Skeletal muscle cell (primary cell): ENCODE results near the gene PDILT.

Experiments
- DNase-seq: peaks from one replicate; pipeline ENCODE4 v3.0.0-alpha.2; 2010; ENCODE audit warnings: low read depth
- H3K4me3 ChIP-seq: 2 replicates; pipeline ENCODE4 v1.5.1; 2011; ENCODE audit warnings: low read depth, mild to moderate bottlenecking, control low read depth, low read length, moderate library complexity

PDILT gene

GRCh38 chr16:20409398-20410120, 5.0 kb upstream of the PDILT start, which contains the start of gene ACSM5:
ACSM5 (plus strand) TSS chr16:20409534; CDS start chr16:20411485, 1,951 bp downstream.
- no peak within 1 kb of the TSS for H3K4me3 ChIP-seq
- no peak for DNase-seq

DNA sequence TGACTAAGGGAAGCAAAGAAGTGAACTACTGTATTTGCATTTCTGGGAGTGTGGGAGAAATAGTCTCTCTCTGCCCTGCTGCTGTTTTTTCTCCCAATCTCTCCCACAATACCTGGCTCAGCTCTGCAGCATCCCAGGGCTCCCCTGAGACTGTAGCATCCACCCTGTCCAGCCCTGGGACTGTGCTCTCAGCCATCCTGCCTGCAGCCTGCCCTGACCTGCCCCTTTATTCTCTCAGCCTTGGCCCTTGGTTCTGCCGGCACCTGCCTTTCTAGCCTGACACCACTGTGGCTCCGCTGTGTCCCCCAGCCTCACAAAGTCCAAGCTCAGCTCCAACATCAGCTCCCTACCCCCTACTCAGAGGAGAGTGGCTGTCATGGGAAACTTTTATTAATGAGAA, 1.9 kb downstream of the PDILT start:
- DNase-seq: no peak
- H3K4me3 ChIP-seq: no peak overlapping the region

DNA sequence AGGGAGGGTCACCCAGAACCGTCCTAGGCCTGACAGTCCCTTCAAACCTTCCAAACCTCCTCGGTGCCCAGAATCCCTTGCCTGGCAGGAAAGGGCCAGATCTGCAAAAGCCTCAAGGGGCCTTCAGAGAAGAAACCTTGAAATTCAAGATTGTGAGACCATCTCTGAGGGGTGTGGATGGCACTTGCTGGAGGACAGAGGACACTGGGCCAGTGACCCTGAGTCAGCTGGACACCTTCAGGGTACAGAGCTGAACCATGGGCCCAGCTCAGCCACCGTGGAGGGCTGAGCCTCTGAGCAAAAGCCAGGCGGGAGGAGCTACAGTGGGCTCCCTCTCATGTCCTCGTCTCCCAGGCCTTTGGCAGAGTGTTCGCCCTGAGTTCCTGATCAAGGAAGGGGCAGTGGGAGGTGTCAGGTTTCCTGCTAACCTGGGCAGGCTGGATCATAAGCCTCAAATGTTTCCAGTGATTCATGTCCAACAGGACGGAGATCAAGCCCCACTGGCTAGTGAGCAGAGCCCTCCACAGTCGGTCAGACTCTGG, 3.0 kb downstream of the PDILT start:
- no peak for DNase-seq

DNA sequence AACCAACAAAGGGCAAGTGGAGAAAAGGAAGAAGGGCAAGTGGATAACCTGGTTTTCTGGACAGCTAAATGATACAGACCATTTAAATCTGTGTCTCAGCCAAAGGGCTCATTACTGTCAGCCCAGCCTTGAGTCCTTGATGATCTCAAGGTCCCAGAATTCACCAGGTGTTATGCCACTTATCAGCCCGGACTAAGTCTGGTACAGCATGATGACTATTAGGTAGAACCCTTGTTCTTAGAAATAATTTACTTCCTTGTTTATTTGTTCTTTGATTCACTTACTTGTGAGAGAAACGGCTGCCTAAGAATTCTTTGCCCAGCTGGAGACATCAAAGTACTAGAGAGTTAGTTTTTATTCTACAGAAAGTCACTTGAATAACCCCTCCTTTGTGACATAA, 3.5 kb downstream of the PDILT start:
- no peak for DNase-seq
- no peak overlapping the region for H3K4me3 ChIP-seq

More for the DNA sequence above, 3.0 kb downstream of the PDILT start:
- no peak overlapping the region for H3K4me3 ChIP-seq

DNA sequence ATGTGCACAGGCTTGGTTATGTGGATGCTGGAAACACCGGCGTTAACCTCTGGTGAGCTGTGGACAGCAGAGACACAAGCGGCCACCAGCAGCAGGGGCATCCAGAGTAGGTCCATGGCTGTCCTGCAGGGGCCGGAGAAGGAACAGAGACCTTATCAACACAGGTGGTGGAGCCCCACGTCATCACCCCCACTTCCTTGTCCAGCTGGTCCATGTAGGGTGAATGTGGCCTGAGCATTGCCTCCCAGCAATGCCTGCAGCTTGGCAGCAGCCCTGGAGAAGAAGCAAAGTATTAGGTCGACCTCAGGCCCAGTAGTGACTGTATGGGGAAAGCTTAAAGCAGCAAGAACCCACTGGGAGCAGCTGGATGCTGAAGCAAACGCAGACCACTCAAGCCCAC, 5.4 kb downstream of the PDILT start:
- H3K4me3 ChIP-seq: no peak overlapping the region
- no peak for DNase-seq

DNA sequence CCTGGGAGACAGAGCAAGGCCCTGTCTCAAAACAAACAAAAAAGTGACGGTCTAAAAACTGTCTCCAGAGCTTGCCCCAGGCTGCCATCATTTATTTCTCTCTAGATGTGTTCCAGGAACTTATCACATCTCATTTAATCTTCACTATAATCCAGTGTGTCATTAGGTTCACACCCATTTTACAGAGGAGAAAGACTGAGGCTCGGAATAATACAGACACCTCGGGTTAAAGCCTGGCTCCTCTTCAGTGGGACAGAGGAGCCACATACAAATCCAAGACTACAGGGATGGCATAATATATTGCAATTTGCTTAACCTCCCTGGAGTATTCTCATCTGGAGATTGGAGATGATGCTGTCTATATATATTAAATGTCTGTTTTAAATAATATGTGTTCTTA, 5.9 kb downstream of the PDILT start:
- no peak for DNase-seq

DNA sequence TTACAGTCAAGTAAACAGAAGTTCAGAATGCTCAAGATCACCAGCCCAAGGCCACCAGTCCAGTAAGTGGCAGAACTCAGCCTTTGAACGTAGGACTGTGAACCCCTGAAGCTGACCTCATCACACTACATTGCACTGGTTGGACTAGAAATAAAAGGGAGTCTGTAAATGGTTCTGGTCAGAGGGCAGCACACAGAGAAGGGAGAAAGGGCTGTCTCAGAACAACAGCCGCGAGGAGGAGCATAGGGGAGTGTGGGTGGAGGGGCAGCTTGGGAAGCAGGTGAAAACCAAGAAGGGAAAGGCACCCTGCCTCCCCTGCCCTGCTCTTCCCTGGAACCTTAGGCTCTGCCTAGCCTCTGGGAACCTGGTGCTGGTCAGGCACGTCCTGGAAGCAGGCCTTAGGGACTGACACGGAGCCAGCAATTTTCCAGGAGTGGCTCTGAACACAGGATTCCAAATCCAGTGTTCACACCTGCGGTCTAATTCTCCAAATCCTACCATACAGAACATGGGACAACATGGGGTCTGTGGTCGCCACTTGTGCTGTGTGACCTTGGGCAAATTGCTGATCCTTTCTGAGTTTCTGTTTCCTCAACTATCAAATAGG, 7.0 kb downstream of the PDILT start:
- no peak for DNase-seq
- no peak overlapping the region for H3K4me3 ChIP-seq

More for the DNA sequence above, 5.9 kb downstream of the PDILT start:
- no peak overlapping the region for H3K4me3 ChIP-seq

- H3K4me3 ChIP-seq: no peak overlapping the region
Observed at GRCh38 chr16:20396846-20397467, 7.6 kb downstream of the PDILT start.

GRCh38 chr16:20395946-20396345, 8.6 kb downstream of the PDILT start:
- H3K4me3 ChIP-seq: no peak overlapping the region
- DNase-seq: no peak

More at GRCh38 chr16:20396846-20397467, 7.6 kb downstream of the PDILT start:
- DNase-seq: no peak

DNA sequence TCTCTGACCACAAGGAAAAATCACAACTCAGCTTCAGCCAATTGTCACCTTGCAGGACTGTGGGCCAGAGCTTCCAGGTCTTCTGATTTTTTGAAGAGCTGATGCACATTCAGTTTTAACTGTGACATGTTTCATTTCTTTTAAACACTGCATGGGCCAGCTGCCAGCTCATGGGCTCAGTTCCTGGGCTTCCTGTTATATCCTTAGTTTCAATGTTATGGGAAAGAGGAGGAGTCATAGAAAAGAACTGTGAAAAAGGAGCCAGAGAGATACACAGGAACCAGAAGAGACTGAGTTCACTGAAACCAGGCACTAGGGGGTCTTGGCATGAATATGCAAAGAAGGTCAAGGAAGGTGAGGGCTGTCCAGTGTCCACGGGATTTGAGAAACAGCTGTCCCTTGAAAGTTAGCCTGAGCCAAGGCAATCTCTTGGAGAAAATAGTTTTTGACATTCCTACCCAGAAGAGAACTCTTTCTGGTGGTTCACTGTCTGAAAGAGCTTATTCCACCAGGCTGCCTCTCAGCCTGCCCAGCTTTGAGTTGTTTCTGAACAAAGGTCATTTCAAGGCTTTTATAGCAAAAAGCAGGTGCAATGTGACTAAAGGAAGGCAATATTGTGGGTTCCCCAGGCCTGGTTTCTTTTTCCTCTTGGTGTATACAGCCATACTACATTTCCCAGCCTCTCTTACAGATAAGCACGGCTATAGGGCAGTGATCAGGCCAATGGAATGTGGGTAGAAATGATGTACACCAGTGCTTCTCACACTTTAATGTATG, 10.5 kb downstream of the PDILT start:
- no peak for DNase-seq
- H3K4me3 ChIP-seq: no peak overlapping the region

DNA sequence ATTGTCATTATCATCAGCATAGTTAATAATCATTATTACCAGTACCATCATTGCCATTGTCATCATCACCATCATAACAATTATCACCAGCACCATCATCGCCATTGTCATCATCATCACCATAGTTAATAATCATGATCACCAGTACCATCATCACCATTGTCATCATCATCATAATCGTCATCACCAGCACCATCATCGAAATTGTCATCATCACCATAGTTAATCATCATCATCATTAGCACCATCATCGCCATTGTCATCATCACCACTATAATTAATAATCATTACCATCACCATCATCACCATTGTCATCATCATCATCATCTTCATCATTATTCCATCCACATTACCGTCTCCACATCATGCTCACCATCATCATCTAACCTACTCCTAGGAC, 13.5 kb downstream of the PDILT start:
- no peak overlapping the region for H3K4me3 ChIP-seq
- DNase-seq: no peak

DNA sequence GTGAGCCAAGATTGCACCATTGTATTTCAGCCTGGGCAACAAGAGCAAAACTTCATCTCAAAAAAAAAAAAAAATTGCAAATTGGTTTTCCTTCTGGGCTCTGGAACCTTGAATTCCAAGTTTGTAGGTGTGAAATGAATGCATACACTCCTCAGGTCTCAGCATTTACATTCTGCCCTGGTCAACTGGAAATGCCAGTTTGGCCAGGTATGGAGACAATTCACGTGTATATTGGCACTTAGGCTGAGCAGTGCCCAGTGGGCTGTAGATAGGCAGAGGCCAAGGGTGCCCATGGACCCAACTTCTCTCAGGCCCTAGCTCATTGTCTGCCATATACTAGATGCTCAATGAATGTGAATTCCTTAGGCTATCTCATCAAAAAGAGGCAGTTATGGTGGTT, 15.7 kb downstream of the PDILT start:
- DNase-seq: no peak

GRCh38 chr16:20387978-20388377, 16.6 kb downstream of the PDILT start:
- DNase-seq: no peak
- no peak overlapping the region for H3K4me3 ChIP-seq

More for the DNA sequence above, 15.7 kb downstream of the PDILT start:
- no peak overlapping the region for H3K4me3 ChIP-seq

DNA sequence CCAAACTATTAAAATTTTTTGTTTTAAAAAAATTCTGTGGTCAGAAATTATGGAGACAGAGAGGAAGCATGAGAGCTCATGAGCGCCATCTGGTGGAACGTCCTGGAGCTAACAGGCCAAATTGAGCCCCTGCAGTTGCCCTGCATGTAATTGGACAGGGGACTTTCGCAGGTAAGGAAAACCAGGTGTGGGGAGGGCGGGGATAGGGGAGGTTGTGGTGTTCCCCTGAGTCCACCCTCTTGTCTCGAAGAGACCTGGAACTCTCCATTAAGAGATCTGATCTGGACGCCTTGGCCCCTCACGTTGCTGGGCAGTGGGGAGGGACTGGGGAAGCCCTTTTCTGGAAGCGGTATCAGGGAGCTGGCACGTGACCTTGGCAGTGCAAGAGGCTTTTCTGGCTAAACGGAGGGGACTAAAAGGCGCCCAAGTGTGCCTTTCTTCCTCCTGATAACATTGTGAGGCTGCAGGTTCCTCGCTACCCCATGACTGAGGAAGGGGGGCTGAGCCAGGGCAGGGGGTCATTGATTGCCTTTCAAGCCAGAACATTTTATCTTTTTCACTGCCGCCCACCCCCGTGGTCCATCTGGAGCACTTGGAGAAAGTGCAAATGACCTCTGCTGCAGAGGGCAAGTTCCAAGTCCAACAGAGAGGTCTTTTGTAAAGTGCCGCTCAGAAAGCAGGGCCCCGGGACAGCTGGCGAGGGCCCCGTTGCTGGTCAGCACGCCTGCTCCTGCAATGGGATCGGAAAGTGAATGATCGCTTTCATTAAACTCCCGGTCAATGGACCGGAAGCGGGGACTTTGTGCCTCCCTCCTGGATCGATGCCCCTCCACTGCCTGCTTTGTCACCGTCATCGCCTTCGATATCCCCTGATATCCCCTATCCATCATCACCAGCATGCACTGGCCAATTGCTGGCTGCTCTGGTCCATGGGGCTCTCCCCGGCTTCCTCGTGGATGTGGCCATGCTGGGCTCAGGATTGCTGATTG, 18.4 kb downstream of the PDILT start:
- DNase-seq: no peak
- H3K4me3 ChIP-seq: no peak overlapping the region

- peak; percentile 9 for DNase-seq
- no peak overlapping the region for H3K4me3 ChIP-seq
Observed at GRCh38 chr16:20383106-20384029, 21.2 kb downstream of the PDILT start.

GRCh38 chr16:20382202-20382948, 22.2 kb downstream of the PDILT start:
- no peak overlapping the region for H3K4me3 ChIP-seq
- no peak for DNase-seq

- H3K4me3 ChIP-seq: no peak overlapping the region
- no peak for DNase-seq
Observed at GRCh38 chr16:20380782-20381181, 23.8 kb downstream of the PDILT start.
